K562 (cell line): ENCODE measurements around the gene C2orf76. TPM values are rescaled to one million over a fixed set of nuclear protein-coding genes. Genes with fewer than 3 reads are reported as not detected.
"Not testable (repeated sequence)": the region's sequence is repeated elsewhere in the genome, so short reads cannot be mapped to it uniquely, and the experiment has no call there.

Source experiments
- ATAC-seq: fragments of 200-7000 bp; cut with Tn5 transposase; 3 replicates; pipeline ENCODE4 v1.9.1; 2020; ENCODE audit warnings: moderate library complexity
- BruUV-seq: library from RNA; stranded (reverse); fragments of 400-500 nt; replicated peaks from 2 replicates; lab custom pipeline; 2021; lab: Mats Ljungman, UMichigan
- CTCF ChIA-PET: fragments of 300-600 bp; formaldehyde crosslinking; extraction: SDS; loops from one replicate; lab custom pipeline; 2021; ENCODE audit warnings: low intra/inter-chr PET ratio; lab: Yijun Ruan, JAX
- POLR2A ChIA-PET: fragments of 300-600, 350-650 bp; sonication (Branson Sonifier 250); formaldehyde crosslinking; extraction: SDS; loops from one replicate; lab custom pipeline; 2021; ENCODE audit warnings: antibody characterized with exemption, inconsistent platforms; lab: Yijun Ruan, JAX
- DNase-seq, 4 experiments: peaks; one replicate each; pipeline versions ENCODE4 v3.0.0 to v3.0.0-alpha.2; 2011 to 2018; ENCODE audit warnings: low spot score in 3 of 4, mixed read lengths in 3 of 4; ENCODE audit errors: extremely low read depth in 1 of 4
- FAIRE-seq: peaks from 2 replicates; lab custom pipeline; 2011; peaks lifted over from hg19 to GRCh38; lab: Jason Lieb, UNC
- H2AFZ ChIP-seq: 2 replicates; pipeline ENCODE4 v1.6.0; 2011; ENCODE audit warnings: low read depth, low read length, control low read depth, inconsistent platforms
- H3K27ac ChIP-seq: fragments of 200-600 bp; 3 replicates; pipeline ENCODE4 v1.8.0; 2011; ENCODE audit warnings: low read depth, mild to moderate bottlenecking, control low read depth, inconsistent platforms, low read length, moderate library complexity, mixed read lengths; ENCODE audit errors: extremely low read depth
- H3K27me3 ChIP-seq, 2 experiments: fragments of 300-600 bp in 1 of 2; 2 replicates in 1 of 2; 3 replicates in 1 of 2; pipeline versions ENCODE4 v1.6.0 to v1.8.0; 2011; ENCODE audit warnings: inconsistent platforms in 2 of 2, low read length in 2 of 2, mild to moderate bottlenecking in 1 of 2, mixed read lengths in 1 of 2, moderate library complexity in 1 of 2; ENCODE audit not compliant: control insufficient read depth in 2 of 2, insufficient read depth in 2 of 2
- H3K36me3 ChIP-seq: fragments of 300-600 bp; 3 replicates; pipeline ENCODE4 v1.8.0; 2011; ENCODE audit warnings: mild to moderate bottlenecking, low read length, inconsistent platforms; ENCODE audit not compliant: control insufficient read depth, insufficient read depth
- H3K4me1 ChIP-seq, 2 experiments: fragments of 200-600 bp in 1 of 2; replicated peaks in 1 of 2; 2 replicates in 1 of 2; 3 replicates in 1 of 2; pipeline versions ENCODE4 v1.5.1 to v1.8.0; 2011; ENCODE audit warnings: inconsistent platforms in 2 of 2, low read length in 2 of 2, mild to moderate bottlenecking in 1 of 2, mixed read lengths in 1 of 2, moderate library complexity in 1 of 2; ENCODE audit not compliant: control insufficient read depth in 2 of 2, insufficient read depth in 2 of 2
- H3K4me2 ChIP-seq: 2 replicates; pipeline ENCODE4 v1.6.1; 2011; ENCODE audit warnings: low read length, control low read depth, inconsistent platforms, mixed read lengths; ENCODE audit not compliant: insufficient read depth
- H3K4me3 ChIP-seq: fragments of 200-600 bp; sonication (generic), shearing (Covaris generic); 2 replicates; pipeline ENCODE4 v1.5.1; 2016; ENCODE audit warnings: control low read depth, inconsistent platforms
- H3K79me2 ChIP-seq: fragments of 200-600 bp; 3 replicates; pipeline ENCODE4 v1.8.0; 2011; ENCODE audit warnings: low read length, inconsistent platforms; ENCODE audit not compliant: control insufficient read depth, insufficient read depth
- H3K9ac ChIP-seq, 2 experiments: 2 replicates each; pipeline versions ENCODE4 v1.6.0 to v1.6.1; 2011; ENCODE audit warnings: low read depth in 2 of 2, low read length in 2 of 2, control low read depth in 1 of 2, inconsistent platforms in 1 of 2, mild to moderate bottlenecking in 1 of 2, mixed read lengths in 1 of 2; ENCODE audit not compliant: insufficient read depth in 1 of 2
- H3K9me1 ChIP-seq: one replicate; pipeline ENCODE4 v1.6.0; 2011; ENCODE audit warnings: inconsistent platforms, mild to moderate bottlenecking, low read length, moderate library complexity; ENCODE audit not compliant: control insufficient read depth, insufficient read depth
- H3K9me3 ChIP-seq: replicated peaks from 2 replicates; pipeline ENCODE4 v1.5.1; 2011; ENCODE audit warnings: low read depth, low read length, inconsistent platforms; ENCODE audit not compliant: control insufficient read depth, insufficient read depth
- H4K20me1 ChIP-seq: replicated peaks from 2 replicates; pipeline ENCODE4 v1.6.1; 2011; ENCODE audit warnings: low read length, inconsistent platforms, mixed read lengths; ENCODE audit not compliant: control insufficient read depth, insufficient read depth
- BRF1 ChIP-seq: IDR thresholded peaks from 3 replicates; pipeline ENCODE4 v1.6.1; 2011; ENCODE audit warnings: borderline replicate concordance, mild to moderate bottlenecking; ENCODE audit not compliant: insufficient read length; ENCODE audit errors: extremely low read depth
- GABPA ChIP-seq: fragments of 200-800 bp; sonication (Bioruptor generic); conservative IDR thresholded peaks from 2 replicates; pipeline ENCODE4 v1.6.1; 2016; ENCODE audit warnings: low read depth, missing genetic modification characterization, missing compliant biosample characterization
- KAT8 ChIP-seq: fragments of 450-650 bp; IDR thresholded peaks from 2 replicates; pipeline ENCODE4 v1.6.1; 2016; ENCODE audit warnings: low read depth, mild to moderate bottlenecking
- MBD2 ChIP-seq: sonication (generic); IDR thresholded peaks from 2 replicates; pipeline ENCODE4 v1.6.1; 2016; ENCODE audit warnings: low read depth, borderline replicate concordance
- PPARD ChIP-seq: fragments of 250-450 bp; sonication (Bioruptor Pico); IDR thresholded peaks from 2 replicates; pipeline ENCODE4 v1.8.0; 2022; ENCODE audit warnings: inconsistent platforms, mild to moderate bottlenecking, moderate library complexity
- TAF7 ChIP-seq: fragments of 450-650 bp; IDR thresholded peaks from 2 replicates; pipeline ENCODE4 v1.6.1; 2016; ENCODE audit warnings: missing genetic modification characterization, missing compliant biosample characterization
- ZC3H11A ChIP-seq: IDR thresholded peaks from 2 replicates; pipeline ENCODE4 v1.6.1; 2012; ENCODE audit warnings: low read depth, low read length, improper control_type of control experiment
- ZNF146 ChIP-seq: IDR thresholded peaks from one replicate; pipeline ENCODE4 v1.6.1; 2018; ENCODE audit warnings: missing compliant biosample characterization; ENCODE audit not compliant: unreplicated experiment
- ZNF197 ChIP-seq: fragments of 200-800 bp; sonication (Bioruptor generic); IDR thresholded peaks from 2 replicates; pipeline ENCODE4 v1.6.1; 2016; ENCODE audit warnings: low read depth, missing genetic modification characterization, missing compliant biosample characterization
- ZNF3 ChIP-seq: fragments of 250-450 bp; sonication (Bioruptor Pico); IDR thresholded peaks from 2 replicates; pipeline ENCODE4 v1.5.0; 2021; ENCODE audit warnings: mild to moderate bottlenecking, moderate library complexity
- ZNF77 ChIP-seq: fragments of 250-450 bp; sonication (Bioruptor Pico); IDR thresholded peaks from 2 replicates; pipeline ENCODE4 v1.5.0; 2020
- WGBS: fragments of 100-300 bp; shearing (Covaris generic); methylation state at CpG from one replicate; pipeline ENCODE4 v1.1.6; 2016; ENCODE audit warnings: low coverage, mixed read lengths; ENCODE audit not compliant: insufficient coverage; ENCODE audit errors: missing lambda C conversion rate; 5-methylcytosine and 5-hydroxymethylcytosine counted together
- in situ Hi-C: fragments of 300-500 bp; cut with MboI; formaldehyde crosslinking; loops from 4 replicates; pipeline ENCODE4 v1.15.0; 2018; ENCODE audit warnings: inconsistent platforms, mixed read lengths
- intact Hi-C: fragments of 100-400 bp; cut with micrococcal nuclease; formaldehyde crosslinking; loops from 2 replicates; pipeline ENCODE4 v1.14.2; 2022
- polyA plus RNA-seq, 8 experiments: library from polyadenylated mRNA; depleted of rRNA in 4 of 8; stranded (reverse) in 5 of 8; unstranded in 3 of 8; fragments of >200 nt; fragmentation: Nextera tagmentation in 2 of 8; fragmentation: Illumina TruSeq in 1 of 8; extraction: Ambion mirVana in 2 of 8; extraction: Trizol in 1 of 8; gene quantifications; 2 replicates each; pipeline versions ENCODE4 v1.2.1 to v1.2.3, GENCODE V29; 2011 to 2014; ENCODE audit warnings: inconsistent platforms in 1 of 8, missing spikeins in 1 of 8
- total RNA-seq, 7 experiments: library from RNA; depleted of rRNA in 6 of 7; stranded (reverse); fragments of >200 nt in 6 of 7; fragmentation: Illumina TruSeq in 2 of 7; extraction: Trizol in 2 of 7; gene quantifications; 2 replicates each; pipeline versions ENCODE4 v1.2.1 to v1.2.3, GENCODE V29; 2011 to 2021; ENCODE audit warnings: low replicate concordance in 1 of 7
- TF ChIP-seq, protein P1 (sequence below): IDR thresholded peaks from 2 replicates; pipeline ENCODE4 v1.6.1; 2012; ENCODE audit warnings: low read depth, low read length, improper control_type of control experiment, borderline replicate concordance

Gene C2orf76
- total and polyA plus RNA-seq, 9 of the 15 experiments (the other 6 are each of a cell fraction or from before 2014, with no cell fraction given) = 4.8 to 26.2 (median 14.5) TPM

GRCh38 chr2:119278385-119278784, 88.2 kb downstream of the C2orf76 start:
- H3K9ac ChIP-seq, DNase-seq, H4K20me1 ChIP-seq, H3K4me3 ChIP-seq, CTCF ChIA-PET, POLR2A ChIA-PET, H3K27ac ChIP-seq, H3K36me3 ChIP-seq: not testable (repeated sequence)
- peaks cover 11 to 15% of the 10 kb centered on the region in 2 experiments; a peak in 3 of 5 replicates for H3K27me3 ChIP-seq
- WGBS = 24% methylated on average over 2 of the region's 2 CpGs
- TF ChIP-seq ZNF146 = peak; percentile 91
- TF ChIP-seq, all 486 proteins: peak for 1; not testable (repeated sequence) for 485
- intact Hi-C loops, BruUV-seq, FAIRE-seq, H3K9me1 ChIP-seq, H3K79me2 ChIP-seq, H3K4me1 ChIP-seq, ATAC-seq, H3K4me2 ChIP-seq, H3K9me3 ChIP-seq, H2AFZ ChIP-seq: not testable (repeated sequence)
- in situ Hi-C loops = loop anchor here (25.0 kb wide), 2 partner anchors 266 to 391 kb away; no protein-coding TSS in a partner anchor

- no peak for ATAC-seq
- 5% methylated on average over 8 of the region's 8 CpGs for WGBS
- intact Hi-C loops = no loop called here
- Histone ChIP-seq H3K27me3 (peaks cover 0 to under 1% of the 10 kb centered on the region in 2 experiments; a peak in 1 of 5 replicates), H3K4me2 (no peak overlapping the region), H3K9me1 (no peaks in the 10 kb centered on the region), H3K4me1 (no peaks in the 10 kb centered on the region; a peak in 2 of 5 replicates), H4K20me1 (no peaks in the 10 kb centered on the region), H3K9ac (no peak overlapping the region), H3K4me3 (no peak overlapping the region), H3K36me3 (no peaks in the 10 kb centered on the region), H3K9me3 (no peaks in the 10 kb centered on the region), H2AFZ (0 out of 2 replicates have a peak overlapping the region, but pooled peaks have one; percentile 16)
- ChIA-PET POLR2A (no interaction called here), CTCF (no interaction called here)
- TF ChIP-seq GABPA (tag) (no peak), ZNF3 (no peak), MBD2 (no peak), ZNF197 (CRISPR knock-in tag) (no peak), ZC3H11A (no peak), PPARD (no peak), BRF1 (no peak), ZNF77 (no peak), TAF7 (tag) (no peak), KAT8 (no peak)
- TF ChIP-seq, protein P1, sequence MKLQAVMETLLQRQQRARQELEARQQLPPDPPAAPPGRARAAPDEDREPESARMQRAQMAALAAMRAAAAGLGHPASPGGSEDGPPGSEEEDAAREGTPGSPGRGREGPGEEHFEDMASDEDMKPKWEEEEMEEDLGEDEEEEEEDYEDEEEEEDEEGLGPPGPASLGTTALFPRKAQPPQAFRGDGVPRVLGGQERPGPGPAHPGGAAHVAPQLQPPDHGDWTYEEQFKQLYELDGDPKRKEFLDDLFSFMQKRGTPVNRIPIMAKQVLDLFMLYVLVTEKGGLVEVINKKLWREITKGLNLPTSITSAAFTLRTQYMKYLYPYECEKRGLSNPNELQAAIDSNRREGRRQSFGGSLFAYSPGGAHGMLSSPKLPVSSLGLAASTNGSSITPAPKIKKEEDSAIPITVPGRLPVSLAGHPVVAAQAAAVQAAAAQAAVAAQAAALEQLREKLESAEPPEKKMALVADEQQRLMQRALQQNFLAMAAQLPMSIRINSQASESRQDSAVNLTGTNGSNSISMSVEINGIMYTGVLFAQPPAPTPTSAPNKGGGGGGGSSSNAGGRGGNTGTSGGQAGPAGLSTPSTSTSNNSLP = no peak
- TF ChIP-seq, all 486 proteins: peak for 0
- FAIRE-seq (no peak), DNase-seq (no peak)
- H3K79me2 ChIP-seq = no peaks in the 10 kb centered on the region
- in situ Hi-C loops = loop anchor here (25.0 kb wide), 2 partner anchors 265 to 390 kb away; no protein-coding TSS in a partner anchor
- no TSS peak for BruUV-seq
- no peak overlapping the region for H3K27ac ChIP-seq
Observed at GRCh38 chr2:119276864-119277263, 89.8 kb downstream of the C2orf76 start.
